SU-DHL-6 (cell line): ENCODE measurements around the gene BANF2.

Experiments
- CTCF ChIP-seq: fragments of 200-600 bp; sonication (generic); IDR thresholded peaks from one replicate; pipeline ENCODE4 v1.5.1; 2017; ENCODE audit warnings: antibody characterized with exemption, mild to moderate bottlenecking, low read length, moderate library complexity; ENCODE audit not compliant: insufficient read depth, poor library complexity, severe bottlenecking
- EZH2phosphoT487 ChIP-seq: fragments of 200-600 bp; sonication (generic), shearing (Covaris generic); conservative IDR thresholded peaks from 2 replicates; pipeline ENCODE4 v1.6.1; 2018; ENCODE audit warnings: mild to moderate bottlenecking, antibody characterized with exemption, low read length, moderate library complexity, mixed read lengths

GRCh38 chr20:17657079-17657825, 42.5 kb upstream of the BANF2 start:
- no peak for TF ChIP-seq CTCF
- TF ChIP-seq EZH2phosphoT487 = no peak
